GM12878 (cell line): ENCODE measurements around the gene ZNF19. TPM values are rescaled to one million over a fixed set of nuclear protein-coding genes. Genes with fewer than 3 reads are reported as not detected.

ENCODE experiments used
- BCL3 ChIP-seq: IDR thresholded peaks from 2 replicates; pipeline ENCODE4 v1.6.1; 2011; ENCODE audit warnings: borderline replicate concordance, low read depth, mild to moderate bottlenecking, moderate library complexity, low read length; ENCODE audit not compliant: insufficient read depth, poor library complexity, severe bottlenecking
- CEBPB ChIP-seq, 2 experiments: fragments of 150-350 bp in 1 of 2; IDR thresholded peaks; 2 replicates each; pipeline ENCODE4 v1.6.1; 2012 to 2014; ENCODE audit warnings: low read depth in 2 of 2, low read length in 2 of 2, borderline replicate concordance in 1 of 2, inconsistent platforms in 1 of 2
- JUNB ChIP-seq: IDR thresholded peaks from 2 replicates; pipeline ENCODE4 v1.6.1; 2016; ENCODE audit warnings: antibody characterized with exemption, mild to moderate bottlenecking
- NBN ChIP-seq: fragments of 450-650 bp; IDR thresholded peaks from 2 replicates; pipeline ENCODE4 v1.6.1; 2016
- NR2C1 ChIP-seq: fragments of 450-650 bp; IDR thresholded peaks from 2 replicates; pipeline ENCODE4 v1.6.1; 2017; ENCODE audit warnings: antibody characterized with exemption, mild to moderate bottlenecking, moderate library complexity
- ZBTB4 ChIP-seq: fragments of 450-650 bp; formaldehyde crosslinking; IDR thresholded peaks from 2 replicates; pipeline ENCODE4 v1.4.0; 2022; ENCODE audit warnings: mild to moderate bottlenecking, moderate library complexity
- polyA plus RNA-seq, 11 experiments: library from polyadenylated mRNA; depleted of rRNA in 4 of 11; unstranded in 6 of 11; stranded (reverse) in 5 of 11; fragments of >200 nt; fragmentation: Nextera tagmentation in 4 of 11; fragmentation: Illumina TruSeq in 1 of 11; extraction: Ambion mirVana in 4 of 11; extraction: Trizol in 1 of 11; gene quantifications; 1 replicate in 1 of 11; 2 replicates in 10 of 11; pipeline versions ENCODE4 v1.2.1 to v1.2.3, GENCODE V29; 2011 to 2016; ENCODE audit warnings: inconsistent platforms in 2 of 11, missing spikeins in 2 of 11, low read depth in 1 of 11
- total RNA-seq, 4 experiments: library from RNA; depleted of rRNA in 3 of 4; stranded (reverse); fragments of >200 nt in 3 of 4; fragmentation: Illumina TruSeq in 1 of 4; extraction: Trizol in 1 of 4; gene quantifications; 2 replicates each; pipeline versions ENCODE4 v1.2.1 to v1.2.3, GENCODE V29; 2013 to 2021
- TF ChIP-seq, protein P1 (sequence below): IDR thresholded peaks from 2 replicates; pipeline ENCODE4 v1.6.1; 2012; ENCODE audit warnings: low read depth, low read length, improper control_type of control experiment

Gene ZNF19
- total and polyA plus RNA-seq, 10 of the 15 experiments (the other 5 are each of a cell fraction or from before 2014, with no cell fraction given), result 1.0 to 3.3 (median 2.0) TPM

DNA sequence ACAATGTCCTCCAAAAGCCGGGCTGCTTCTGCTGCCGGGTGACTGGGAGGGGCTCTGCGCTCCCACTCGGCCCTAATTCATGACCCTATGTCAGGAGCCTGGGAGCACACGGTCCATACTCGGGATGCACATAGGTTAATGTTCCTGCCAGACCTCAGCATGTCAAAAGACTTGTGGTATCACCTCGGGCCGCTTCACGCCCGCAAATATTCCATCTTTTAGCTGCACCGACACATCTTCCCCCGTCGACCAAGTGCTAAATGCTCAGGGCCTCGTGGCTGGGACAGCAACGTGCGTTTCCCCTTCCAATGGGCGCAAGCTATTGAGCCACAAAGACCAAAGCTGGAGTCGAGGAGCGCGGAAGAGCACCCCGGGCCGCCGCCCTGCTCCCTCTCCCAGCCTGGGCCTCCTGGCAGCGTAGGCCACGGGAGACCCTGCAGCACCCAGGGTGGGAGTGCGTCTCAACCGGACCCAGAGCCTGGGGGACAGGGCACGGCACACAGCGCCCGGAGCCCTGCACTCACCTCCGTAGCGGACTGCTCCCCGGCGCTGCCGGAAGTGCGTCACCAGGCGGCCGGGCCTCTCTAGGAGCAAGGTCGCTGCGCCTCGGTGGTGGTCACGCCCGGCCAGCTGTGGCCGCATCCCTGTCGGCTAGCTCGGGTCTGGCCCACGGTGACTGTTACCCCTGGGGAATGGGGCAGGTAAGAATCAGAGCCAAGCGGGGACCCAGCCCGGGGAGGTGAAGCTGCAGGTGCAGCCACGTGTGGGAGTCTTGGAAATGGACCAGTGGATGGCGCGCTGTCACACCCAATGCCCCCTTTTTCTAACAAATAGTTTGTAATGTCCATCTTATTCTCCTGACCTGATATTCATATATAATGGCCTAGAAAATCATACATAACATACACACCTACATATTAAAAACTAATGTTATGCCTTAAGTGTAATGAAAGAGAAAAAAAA, 27.2 kb downstream of the ZNF19 start, which contains the start of gene ZNF23 (continued):
- TF ChIP-seq BCL3, result no peak
- TF ChIP-seq, protein P1, sequence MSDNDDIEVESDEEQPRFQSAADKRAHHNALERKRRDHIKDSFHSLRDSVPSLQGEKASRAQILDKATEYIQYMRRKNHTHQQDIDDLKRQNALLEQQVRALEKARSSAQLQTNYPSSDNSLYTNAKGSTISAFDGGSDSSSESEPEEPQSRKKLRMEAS, result peak; percentile 42; the same call in 1 of the 2 replicates
- TF ChIP-seq NBN, result peak; percentile 90; the same call in 1 of the 2 replicates
- peak; percentile 84 for TF ChIP-seq NR2C1
- TF ChIP-seq JUNB, result no peak
- TF ChIP-seq CEBPB (IDR thresholded peaks at IDR 0.05; ENCODE audit: borderline replicate concordance in 1 of 2, low read depth in 2 of 2, low read length in 2 of 2), result no peak
- no peak for TF ChIP-seq ZBTB4 (CRISPR knock-in tag)
